ENCODE measurements around the gene TRIM69. TPM values are rescaled to one million over a fixed set of nuclear protein-coding genes. Genes with fewer than 3 reads are reported as not detected.
A peak's percentile ranks its signal among the peaks of the same experiment; 100 is the strongest.

The TRIM69 gene
- total RNA-seq, 1 experiment from 2014 or later = 10.8 TPM

GRCh38 chr15:44720460-44721176, 15.7 kb upstream of the TRIM69 start:
- no peak overlapping the region for H3K4me3 ChIP-seq (ENCODE audit: low read length)
- no peaks in the 10 kb centered on the region for H3K4me1 ChIP-seq (ENCODE audit: insufficient read depth, low read length)
- H3K9ac ChIP-seq (ENCODE audit: low read length) = no peak overlapping the region
- H3K9me2 ChIP-seq (replicated peaks; ENCODE audit: low read length) = no peaks in the 10 kb centered on the region
- H3K4me2 ChIP-seq (ENCODE audit: low read length) = no peak overlapping the region
- H3K36me3 ChIP-seq (ENCODE audit: low read depth, low read length) = peaks cover 32% of the 10 kb centered on the region
- no peaks in the 10 kb centered on the region for H3K79me2 ChIP-seq (ENCODE audit: low read length)
- ATAC-seq (peak; percentile 39), DNase-seq (no peak)
- TF ChIP-seq CTCF (conservative IDR thresholded peaks at IDR 0.05; ENCODE audit: low read depth, low read length) (no peak), EZH2phosphoT487 (IDR thresholded peaks at IDR 0.05; ENCODE audit: borderline replicate concordance, low read length) (no peak), EZH2 (IDR thresholded peaks at IDR 0.05; ENCODE audit: low read length, unreplicated experiment) (no peak)
- H4K20me1 ChIP-seq (ENCODE audit: low read length) = no peaks in the 10 kb centered on the region
- BruUV-seq (replicated peaks) = no TSS peak
- intact Hi-C loops (cut with micrococcal nuclease) = no loop called here
- no peak overlapping the region for H2AFZ ChIP-seq (ENCODE audit: low read length)
- CTCF ChIA-PET = interaction anchor here (0.6 kb wide), 1 partner anchor 57 kb away, joined by 3 read pairs; the partner anchor contains the start of gene SPG11
- no peaks in the 10 kb centered on the region for H3K27me3 ChIP-seq (ENCODE audit: low read length)
- POLR2A ChIA-PET (ENCODE audit: unreplicated experiment) = no interaction called here
- H3F3A ChIP-seq (ENCODE audit: low read length, unreplicated experiment) = no peaks in the 10 kb centered on the region
- H3K27ac ChIP-seq (ENCODE audit: low read length) = no peak overlapping the region
- no peaks in the 10 kb centered on the region for H3K9me3 ChIP-seq (ENCODE audit: low read length)

- DNase-seq (no peak), ATAC-seq (no peak)
- no peak overlapping the region for H3K27ac ChIP-seq (ENCODE audit: low read length)
- no peaks in the 10 kb centered on the region for H3K9me2 ChIP-seq (replicated peaks; ENCODE audit: low read length)
- H4K20me1 ChIP-seq (ENCODE audit: low read length) = no peaks in the 10 kb centered on the region
- no peak overlapping the region for H3K4me3 ChIP-seq (ENCODE audit: low read length)
- no peaks in the 10 kb centered on the region for H3K9me3 ChIP-seq (ENCODE audit: low read length)
- no peak for TF ChIP-seq EZH2 (IDR thresholded peaks at IDR 0.05; ENCODE audit: low read length, unreplicated experiment)
- no peaks in the 10 kb centered on the region for H3K27me3 ChIP-seq (ENCODE audit: low read length)
- intact Hi-C loops (cut with micrococcal nuclease) = no loop called here
- no peak overlapping the region for H2AFZ ChIP-seq (ENCODE audit: low read length)
- H3K36me3 ChIP-seq (ENCODE audit: low read depth, low read length) = peaks cover 18% of the 10 kb centered on the region
- CTCF ChIA-PET = no interaction called here
- H3F3A ChIP-seq (ENCODE audit: low read length, unreplicated experiment) = peaks cover 7% of the 10 kb centered on the region
- no peaks in the 10 kb centered on the region for H3K79me2 ChIP-seq (ENCODE audit: low read length)
- peaks cover 13% of the 10 kb centered on the region for H3K4me1 ChIP-seq (ENCODE audit: insufficient read depth, low read length)
- BruUV-seq (replicated peaks) = no TSS peak
- no peak overlapping the region for H3K4me2 ChIP-seq (ENCODE audit: low read length)
- H3K9ac ChIP-seq (ENCODE audit: low read length) = no peak overlapping the region
- POLR2A ChIA-PET (ENCODE audit: unreplicated experiment) = no interaction called here
Measured at GRCh38 chr15:44722011-44722410, 14.3 kb upstream of the TRIM69 start.

- H3K4me3 ChIP-seq (ENCODE audit: low read length) = peak overlapping the region; percentile 10; the same call in 1 of the 2 replicates
- no peak for DNase-seq
- peaks cover 15% of the 10 kb centered on the region for H3K79me2 ChIP-seq (ENCODE audit: low read length)
- POLR2A ChIA-PET (ENCODE audit: unreplicated experiment) = interaction anchor here (0.7 to 1.2 kb wide), 2 partner anchors 13 to 63 kb away, joined by 4 to 8 read pairs; partner anchors contain the start of gene SPG11
- H3K27me3 ChIP-seq (ENCODE audit: low read length) = no peaks in the 10 kb centered on the region
- TSS peak; percentile 31 for BruUV-seq (replicated peaks)
- CTCF ChIA-PET = interaction anchor here (0.8 to 1.2 kb wide), 3 partner anchors 11 to 15 kb away, joined by 4 to 16 read pairs (median 5); partner anchors contain the start of genes B2M and PATL2
- H3K36me3 ChIP-seq (ENCODE audit: low read depth, low read length) = no peaks in the 10 kb centered on the region
- peaks cover 34% of the 10 kb centered on the region for H3K4me1 ChIP-seq (ENCODE audit: insufficient read depth, low read length)
- H2AFZ ChIP-seq (ENCODE audit: low read length) = peak overlapping the region; percentile 40; the same call in 1 of the 2 replicates
- peak overlapping the region; percentile 91 for H3K4me2 ChIP-seq (ENCODE audit: low read length)
- H3F3A ChIP-seq (ENCODE audit: low read length, unreplicated experiment) = peaks cover 18% of the 10 kb centered on the region
- H4K20me1 ChIP-seq (ENCODE audit: low read length) = no peaks in the 10 kb centered on the region
- peak overlapping the region; percentile 38 for H3K9ac ChIP-seq (ENCODE audit: low read length)
- no peak for ATAC-seq
- H3K9me2 ChIP-seq (replicated peaks; ENCODE audit: low read length) = no peaks in the 10 kb centered on the region
- intact Hi-C loops (cut with micrococcal nuclease) = loop anchor here (1.0 kb wide), 1 partner anchor 13 kb away; no protein-coding TSS in a partner anchor
- TF ChIP-seq EZH2 (IDR thresholded peaks at IDR 0.05; ENCODE audit: low read length, unreplicated experiment) (no peak), CTCF (conservative IDR thresholded peaks at IDR 0.05; ENCODE audit: low read depth, low read length) (no peak), EZH2phosphoT487 (IDR thresholded peaks at IDR 0.05; ENCODE audit: borderline replicate concordance, low read length) (no peak)
- peak overlapping the region; percentile 89 for H3K27ac ChIP-seq (ENCODE audit: low read length)
- H3K9me3 ChIP-seq (ENCODE audit: low read length) = no peaks in the 10 kb centered on the region
Measured at GRCh38 chr15:44726136-44726535, 10.2 kb upstream of the TRIM69 start.
